ENCODE measurements around the gene NPAS1. TPM values are rescaled to one million over a fixed set of nuclear protein-coding genes. Genes with fewer than 3 reads are reported as not detected.
"Not testable (repeated sequence)": the region's sequence is repeated elsewhere in the genome, so short reads cannot be mapped to it uniquely, and the experiment has no call there.

Gene NPAS1
- total RNA-seq, 1 donor from 2014 or later = 0.49 TPM

DNA sequence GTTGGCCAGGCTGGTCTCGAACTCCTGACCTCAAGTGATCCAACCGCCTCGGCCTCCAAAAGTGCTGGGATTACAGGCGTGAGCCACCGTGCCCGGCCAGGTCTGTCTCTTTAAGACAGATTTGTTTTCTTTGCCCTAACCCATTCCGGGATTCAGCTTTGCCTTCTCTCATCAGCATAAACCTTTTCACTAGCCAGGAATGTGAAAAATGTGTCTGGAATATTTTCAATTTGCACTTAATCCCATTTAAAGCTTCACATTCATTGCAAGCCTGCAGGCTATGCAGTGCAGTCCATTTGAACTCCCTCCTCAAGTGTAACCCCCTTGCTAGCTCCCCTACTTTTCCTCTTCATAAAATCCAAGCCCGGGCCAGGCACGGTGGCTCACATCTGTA, 29.7 kb downstream of the NPAS1 start:
- Mint-ChIP-seq H3K9me3 (no peaks in the 10 kb centered on the region), H3K36me3 (ENCODE audit: low read depth) (peaks cover 2% of the 10 kb centered on the region), H3K27me3 (ENCODE audit: insufficient read depth) (no peaks in the 10 kb centered on the region), H3K4me3 (peak overlapping the region; percentile 97), H3K4me1 (ENCODE audit: low read depth) (peaks cover 12% of the 10 kb centered on the region), H3K27ac (peak overlapping the region; percentile 96)
- no peak for DNase-seq (ENCODE audit: low spot score)
- intact Hi-C loops (cut with micrococcal nuclease) = loop anchor here (2.0 to 10.0 kb wide), 3 partner anchors 43 to 1675 kb away; no protein-coding TSS in a partner anchor

DNA sequence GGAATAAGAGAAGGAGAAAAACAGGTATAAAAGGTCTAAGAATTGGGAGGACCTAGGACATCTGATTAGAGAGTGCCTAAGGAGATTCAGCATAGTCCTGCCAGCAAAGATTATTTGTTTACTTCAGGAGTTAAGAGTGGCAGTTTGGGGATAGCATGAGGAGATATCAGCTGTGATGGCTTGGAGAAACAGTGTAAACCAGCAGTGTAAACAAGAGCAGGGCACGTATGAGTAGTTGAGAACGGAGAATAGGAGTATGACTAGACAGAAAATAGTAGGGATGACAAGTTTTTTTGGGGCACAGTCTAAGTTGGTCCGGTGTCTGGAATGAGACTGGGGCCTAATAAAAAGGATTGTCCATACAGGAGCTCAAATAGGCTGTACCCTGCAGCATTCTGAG, 30.9 kb downstream of the NPAS1 start:
- H3K9me3 Mint-ChIP-seq; DNase-seq (ENCODE audit: low spot score); H3K27me3 Mint-ChIP-seq (ENCODE audit: insufficient read depth); intact Hi-C loops (cut with micrococcal nuclease); H3K36me3 Mint-ChIP-seq (ENCODE audit: low read depth); H3K4me3 Mint-ChIP-seq; H3K27ac Mint-ChIP-seq: not testable (repeated sequence)
- H3K4me1 Mint-ChIP-seq (ENCODE audit: low read depth) = peaks cover 12% of the 10 kb centered on the region

- DNase-seq (ENCODE audit: low spot score) = no peak
- Mint-ChIP-seq H3K36me3 (ENCODE audit: low read depth) (no peaks in the 10 kb centered on the region), H3K9me3 (no peaks in the 10 kb centered on the region), H3K27me3 (ENCODE audit: insufficient read depth) (peaks cover 6% of the 10 kb centered on the region), H3K4me3 (no peak overlapping the region), H3K27ac (no peak overlapping the region), H3K4me1 (ENCODE audit: low read depth) (no peaks in the 10 kb centered on the region)
- intact Hi-C loops (cut with micrococcal nuclease) = no loop called here
Measured at GRCh38 chr19:47056411-47056810, 36.8 kb downstream of the NPAS1 start.

DNA sequence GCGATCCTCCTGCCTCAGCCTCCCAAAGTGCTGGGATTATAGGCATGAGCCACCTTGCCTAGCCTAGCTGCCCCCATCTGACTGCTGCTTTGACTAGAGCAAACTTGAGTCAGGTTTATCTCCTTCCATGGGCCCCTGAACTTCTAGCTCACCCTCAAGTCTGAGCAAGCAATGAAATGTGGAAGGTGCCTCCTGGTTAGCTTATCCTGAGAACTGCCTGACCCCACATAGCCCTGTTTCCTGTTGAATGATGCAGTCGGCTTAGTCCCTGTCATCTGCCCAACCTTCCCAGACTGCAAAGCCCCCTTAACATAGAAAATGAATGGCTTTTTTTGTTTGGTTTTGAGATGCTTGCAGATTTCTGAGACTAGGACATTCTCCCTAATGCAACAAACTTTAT, 37.7 kb downstream of the NPAS1 start:
- no peaks in the 10 kb centered on the region for H3K9me3 Mint-ChIP-seq
- H3K4me3 Mint-ChIP-seq = no peak overlapping the region
- no peaks in the 10 kb centered on the region for H3K4me1 Mint-ChIP-seq (ENCODE audit: low read depth)
- intact Hi-C loops (cut with micrococcal nuclease) = no loop called here
- no peaks in the 10 kb centered on the region for H3K36me3 Mint-ChIP-seq (ENCODE audit: low read depth)
- no peak for DNase-seq (ENCODE audit: low spot score)
- H3K27ac Mint-ChIP-seq = no peak overlapping the region
- peaks cover 6% of the 10 kb centered on the region for H3K27me3 Mint-ChIP-seq (ENCODE audit: insufficient read depth)

DNA sequence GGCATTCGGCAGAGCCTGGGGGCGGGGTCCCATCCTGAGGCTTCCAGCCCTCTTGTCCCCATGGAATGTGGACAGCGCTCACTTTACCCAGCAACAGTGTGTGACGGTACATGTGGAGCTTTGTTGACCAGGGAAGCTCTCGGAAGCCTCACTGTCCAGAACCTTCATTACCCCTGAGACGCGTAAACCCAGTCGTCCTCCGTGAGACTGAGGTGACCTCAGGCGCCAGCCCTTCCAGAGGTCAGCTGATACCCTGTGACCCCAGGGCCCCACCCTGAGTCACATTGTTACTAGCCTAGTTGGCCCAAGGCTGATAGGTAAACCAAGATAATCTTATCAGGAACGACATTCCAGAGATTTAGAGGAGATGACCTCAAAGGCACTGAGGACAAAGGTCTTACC, 39.0 kb downstream of the NPAS1 start:
- Mint-ChIP-seq H3K36me3 (ENCODE audit: low read depth) (peaks cover 1% of the 10 kb centered on the region), H3K9me3 (no peaks in the 10 kb centered on the region), H3K4me1 (ENCODE audit: low read depth) (no peaks in the 10 kb centered on the region), H3K4me3 (no peak overlapping the region), H3K27me3 (ENCODE audit: insufficient read depth) (peaks cover 6% of the 10 kb centered on the region), H3K27ac (no peak overlapping the region)
- intact Hi-C loops (cut with micrococcal nuclease) = no loop called here
- no peak for DNase-seq (ENCODE audit: low spot score)

GRCh38 chr19:47063874-47064273, 44.2 kb downstream of the NPAS1 start:
- H3K4me3 Mint-ChIP-seq = no peak overlapping the region
- peaks cover 11% of the 10 kb centered on the region for H3K36me3 Mint-ChIP-seq (ENCODE audit: low read depth)
- intact Hi-C loops (cut with micrococcal nuclease) = no loop called here
- peak overlapping the region; percentile 13 for H3K27ac Mint-ChIP-seq
- H3K4me1 Mint-ChIP-seq (ENCODE audit: low read depth) = no peaks in the 10 kb centered on the region
- no peak for DNase-seq (ENCODE audit: low spot score)
- no peaks in the 10 kb centered on the region for H3K27me3 Mint-ChIP-seq (ENCODE audit: insufficient read depth)
- H3K9me3 Mint-ChIP-seq = no peaks in the 10 kb centered on the region

DNA sequence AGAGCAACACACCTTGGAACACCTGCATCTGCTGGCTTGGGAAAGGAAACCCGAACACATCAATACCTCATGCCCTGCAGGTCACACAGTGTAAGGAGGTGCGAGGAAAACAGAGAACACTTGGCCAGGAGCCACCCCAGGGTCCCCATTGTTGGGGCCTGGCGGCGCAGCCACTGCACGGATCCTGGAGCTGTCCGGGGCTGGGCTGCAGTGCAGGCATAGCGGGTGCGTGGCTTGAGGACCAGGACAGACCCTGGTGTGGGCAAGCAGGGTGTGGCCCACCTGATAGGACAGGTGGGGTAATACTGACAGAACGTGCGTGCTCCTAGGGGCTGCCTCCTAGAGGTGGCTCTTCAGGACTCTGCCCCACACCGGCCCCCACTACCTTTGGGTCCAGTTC, 45.6 kb downstream of the NPAS1 start:
- no peak for DNase-seq (ENCODE audit: low spot score)
- Mint-ChIP-seq H3K27ac (no peak overlapping the region), H3K27me3 (ENCODE audit: insufficient read depth) (no peaks in the 10 kb centered on the region), H3K9me3 (no peaks in the 10 kb centered on the region), H3K4me1 (ENCODE audit: low read depth) (no peaks in the 10 kb centered on the region), H3K36me3 (ENCODE audit: low read depth) (peaks cover 19% of the 10 kb centered on the region), H3K4me3 (no peak overlapping the region)
- intact Hi-C loops (cut with micrococcal nuclease) = no loop called here

DNA sequence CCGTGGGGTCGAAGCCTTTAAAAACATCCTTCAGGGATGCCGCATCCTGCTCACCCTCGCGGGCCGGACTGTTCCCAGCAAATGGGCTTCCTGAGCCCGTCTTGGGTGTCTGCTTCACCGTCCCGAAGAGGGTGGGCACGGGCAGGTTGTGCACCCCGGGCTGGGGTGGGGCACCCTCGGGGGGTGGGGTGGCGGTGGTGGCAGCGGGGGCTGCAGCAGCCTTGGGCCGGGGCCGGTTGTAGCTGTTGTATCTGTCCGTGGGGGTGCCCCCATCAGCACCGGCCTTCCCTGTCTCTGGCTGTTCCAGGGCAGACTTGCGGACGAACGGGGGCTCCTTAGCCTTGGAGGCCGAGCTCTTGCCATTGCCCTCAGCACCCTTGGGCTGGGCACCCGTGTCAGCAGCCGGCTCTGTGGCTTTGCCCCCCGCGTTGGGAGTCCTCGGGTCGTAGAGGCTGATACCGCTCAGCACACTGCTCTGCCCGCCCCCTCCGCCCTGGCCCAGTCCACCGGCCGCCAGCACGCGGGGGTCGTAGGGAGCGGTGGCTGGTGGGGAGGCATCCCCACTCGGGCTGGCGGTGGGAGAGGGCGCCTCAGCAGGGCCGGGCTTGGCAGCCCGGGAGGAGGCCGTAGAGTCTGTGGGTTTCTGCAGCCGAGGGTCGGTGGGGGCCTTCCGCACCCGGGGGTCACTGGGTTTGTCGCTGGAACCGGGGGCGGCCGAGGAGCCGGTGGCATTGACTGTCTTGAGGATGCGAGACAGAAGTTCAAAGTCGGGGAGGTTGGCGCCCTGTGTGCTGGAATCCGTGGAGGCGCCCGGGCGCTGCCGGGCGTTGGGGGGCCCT, 47.0 kb downstream of the NPAS1 start:
- Mint-ChIP-seq H3K4me1 (ENCODE audit: low read depth) (no peaks in the 10 kb centered on the region), H3K27ac (no peak overlapping the region), H3K4me3 (no peak overlapping the region), H3K27me3 (ENCODE audit: insufficient read depth) (no peaks in the 10 kb centered on the region), H3K36me3 (ENCODE audit: low read depth) (peaks cover 26% of the 10 kb centered on the region), H3K9me3 (no peaks in the 10 kb centered on the region)
- no peak for DNase-seq (ENCODE audit: low spot score)
- intact Hi-C loops (cut with micrococcal nuclease) = no loop called here

GRCh38 chr19:47067215-47067847, 47.7 kb downstream of the NPAS1 start:
- H3K4me1 Mint-ChIP-seq (ENCODE audit: low read depth) = no peaks in the 10 kb centered on the region
- no peak overlapping the region for H3K27ac Mint-ChIP-seq
- no peaks in the 10 kb centered on the region for H3K27me3 Mint-ChIP-seq (ENCODE audit: insufficient read depth)
- no peak overlapping the region for H3K4me3 Mint-ChIP-seq
- intact Hi-C loops (cut with micrococcal nuclease) = no loop called here
- no peak for DNase-seq (ENCODE audit: low spot score)
- H3K36me3 Mint-ChIP-seq (ENCODE audit: low read depth) = peaks cover 26% of the 10 kb centered on the region
- no peaks in the 10 kb centered on the region for H3K9me3 Mint-ChIP-seq

DNA sequence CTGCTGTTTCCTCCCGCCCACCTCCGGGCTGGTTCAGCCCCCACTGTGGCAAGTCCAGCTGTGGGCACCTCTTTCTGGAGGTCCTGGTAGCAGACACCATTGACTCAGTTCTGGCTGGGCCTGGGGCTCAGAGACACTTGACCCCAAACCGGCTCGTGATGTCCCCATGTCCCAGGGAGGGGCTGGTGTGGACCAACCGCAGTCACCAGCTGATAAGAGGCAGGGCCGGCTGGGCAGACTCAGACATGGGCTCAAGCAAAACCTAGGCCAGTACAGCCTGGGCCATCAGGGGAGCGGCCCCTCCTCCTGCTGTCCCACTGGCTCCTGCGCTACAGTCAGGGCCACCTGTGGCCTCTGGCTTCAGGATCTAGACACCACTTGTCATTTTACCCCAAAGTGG, 48.6 kb downstream of the NPAS1 start:
- Mint-ChIP-seq H3K27me3 (ENCODE audit: insufficient read depth) (no peaks in the 10 kb centered on the region), H3K27ac (no peak overlapping the region), H3K36me3 (ENCODE audit: low read depth) (peaks cover 31% of the 10 kb centered on the region), H3K9me3 (no peaks in the 10 kb centered on the region), H3K4me1 (ENCODE audit: low read depth) (no peaks in the 10 kb centered on the region), H3K4me3 (no peak overlapping the region)
- no peak for DNase-seq (ENCODE audit: low spot score)
- intact Hi-C loops (cut with micrococcal nuclease) = no loop called here

GRCh38 chr19:47068876-47069406, 49.3 kb downstream of the NPAS1 start:
- Mint-ChIP-seq H3K4me1 (ENCODE audit: low read depth) (peaks cover 3% of the 10 kb centered on the region), H3K4me3 (no peak overlapping the region), H3K27ac (no peak overlapping the region), H3K9me3 (no peaks in the 10 kb centered on the region), H3K27me3 (ENCODE audit: insufficient read depth) (no peaks in the 10 kb centered on the region), H3K36me3 (ENCODE audit: low read depth) (peaks cover 32% of the 10 kb centered on the region)
- intact Hi-C loops (cut with micrococcal nuclease) = no loop called here
- DNase-seq (ENCODE audit: low spot score) = no peak

- H3K4me3 Mint-ChIP-seq = no peak overlapping the region
- H3K27me3 Mint-ChIP-seq (ENCODE audit: insufficient read depth) = no peaks in the 10 kb centered on the region
- DNase-seq (ENCODE audit: low spot score) = no peak
- H3K4me1 Mint-ChIP-seq (ENCODE audit: low read depth) = peaks cover 7% of the 10 kb centered on the region
- peaks cover 32% of the 10 kb centered on the region for H3K36me3 Mint-ChIP-seq (ENCODE audit: low read depth)
- H3K9me3 Mint-ChIP-seq = no peaks in the 10 kb centered on the region
- intact Hi-C loops (cut with micrococcal nuclease) = no loop called here
- H3K27ac Mint-ChIP-seq = no peak overlapping the region
Measured at GRCh38 chr19:47069795-47070194, 50.2 kb downstream of the NPAS1 start.

DNA sequence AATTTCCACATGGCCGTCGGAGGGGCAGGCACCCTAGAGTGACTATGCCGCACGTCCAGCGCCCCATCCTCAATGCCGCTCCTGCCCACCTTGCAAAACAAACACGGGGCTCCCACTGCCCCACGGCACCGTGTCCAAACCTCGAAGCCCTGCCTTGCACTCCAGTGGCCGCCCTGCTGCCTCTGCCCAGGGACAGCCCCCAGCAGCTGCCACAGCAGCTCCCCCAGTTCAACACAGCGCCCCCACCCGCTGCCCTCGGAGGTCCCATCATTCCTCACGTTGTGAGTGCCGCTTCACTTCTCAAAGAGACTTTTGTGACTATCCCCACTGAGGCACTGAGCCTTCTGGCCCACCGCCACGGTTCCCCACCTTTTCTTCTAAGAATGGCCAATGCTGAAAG, 51.1 kb downstream of the NPAS1 start:
- H3K36me3 Mint-ChIP-seq (ENCODE audit: low read depth) = peaks cover 33% of the 10 kb centered on the region
- no peak for DNase-seq (ENCODE audit: low spot score)
- intact Hi-C loops (cut with micrococcal nuclease) = no loop called here
- H3K4me1 Mint-ChIP-seq (ENCODE audit: low read depth) = peaks cover 14% of the 10 kb centered on the region
- H3K27ac Mint-ChIP-seq = no peak overlapping the region
- no peak overlapping the region for H3K4me3 Mint-ChIP-seq
- no peaks in the 10 kb centered on the region for H3K9me3 Mint-ChIP-seq
- no peaks in the 10 kb centered on the region for H3K27me3 Mint-ChIP-seq (ENCODE audit: insufficient read depth)

All from activated T-helper 1 cell treated with anti-CD3 and anti-CD28 coated beads, Interleukin-12 subunit alpha, Interleukin-12 subunit beta, Interleukin-2, Interleukin-4 antibody, amounts not matched to agents 30 ng/mL and 10 ng/mL and 1 ng/mL, durations not matched to agents 14 hours and 24 hours and 36 hours (primary cell).